ENCODE measurements around the gene DUSP28.

The DUSP28 gene

GRCh38 chr2:240567872-240568677 is 7.9 kb downstream of the DUSP28 start, which contains the start of gene RNPEPL1 (continued):
- TF ChIP-seq PRDM2 (tag by site-specific recombination; IDR thresholded peaks at IDR 0.05; ENCODE audit: borderline replicate concordance) (no peak), ZNF221 (tag by site-specific recombination; IDR thresholded peaks at IDR 0.05; ENCODE audit: borderline replicate concordance) (no peak), ZNF112 (tag by site-specific recombination; IDR thresholded peaks at IDR 0.05) (no peak), ZNF624 (tag by site-specific recombination; IDR thresholded peaks at IDR 0.05) (no peak), ZBTB44 (tag by site-specific recombination; IDR thresholded peaks at IDR 0.05) (no peak), ZXDB (tag by site-specific recombination; IDR thresholded peaks at IDR 0.05) (0 out of 2 replicates have a peak, but pooled peaks have one; percentile 37), ZNF174 (tag by site-specific recombination; IDR thresholded peaks at IDR 0.05) (no peak), ZNF621 (tag by site-specific recombination; IDR thresholded peaks at IDR 0.05) (no peak), ZNF239 (tag by site-specific recombination; IDR thresholded peaks at IDR 0.05) (no peak), ZNF155 (tag by site-specific recombination; IDR thresholded peaks at IDR 0.05) (no peak), ZNF280D (tag by site-specific recombination; IDR thresholded peaks at IDR 0.05) (no peak), ZNF26 (tag by site-specific recombination; IDR thresholded peaks at IDR 0.05) (no peak), MYNN (tag by site-specific recombination; IDR thresholded peaks at IDR 0.05; ENCODE audit: borderline replicate concordance) (no peak), YY2 (tag by site-specific recombination; IDR thresholded peaks at IDR 0.05) (no peak), GLIS1 (tag by site-specific recombination; IDR thresholded peaks at IDR 0.05) (peak; percentile 35; the same call in 1 of the 2 replicates), PRDM10 (tag by site-specific recombination; IDR thresholded peaks at IDR 0.05) (no peak), KLF7 (tag by site-specific recombination; IDR thresholded peaks at IDR 0.05; ENCODE audit: borderline replicate concordance) (no peak; the same call in 1 of the 2 replicates), ZNF169 (tag by site-specific recombination; IDR thresholded peaks at IDR 0.05) (no peak), ZSCAN16 (tag by site-specific recombination; IDR thresholded peaks at IDR 0.05) (no peak), ZFP69B (tag by site-specific recombination; IDR thresholded peaks at IDR 0.05) (0 out of 2 replicates have a peak, but pooled peaks have one; percentile 56)

Measured in HEK293 (cell line).